H9 (cell line): ENCODE measurements around the gene CTXN3. TPM values are rescaled to one million over a fixed set of nuclear protein-coding genes. Genes with fewer than 3 reads are reported as not detected.

ENCODE experiments used
- DNase-seq: peaks from one replicate; pipeline ENCODE4 v3.0.0-alpha.2; 2017
- H2AFZ ChIP-seq: one replicate; pipeline ENCODE4 v1.6.1; 2013; ENCODE audit warnings: mild to moderate bottlenecking, low read length, control low read depth, moderate library complexity
- H2AK5ac ChIP-seq: 2 replicates; pipeline ENCODE4 v1.6.1; 2013; ENCODE audit warnings: low read length, control low read depth, mixed read lengths; ENCODE audit not compliant: insufficient read length
- H2BK120ac ChIP-seq: one replicate; pipeline ENCODE4 v1.6.1; 2013; ENCODE audit warnings: low read depth, mild to moderate bottlenecking, low read length, control low read depth, inconsistent platforms; ENCODE audit not compliant: poor library complexity, severe bottlenecking
- H2BK12ac ChIP-seq: 2 replicates; pipeline ENCODE4 v1.6.1; 2013; ENCODE audit warnings: low read length, control low read depth, mixed read lengths, low read depth; ENCODE audit not compliant: insufficient read length
- H2BK15ac ChIP-seq: 2 replicates; pipeline ENCODE4 v1.6.1; 2013; ENCODE audit warnings: low read depth, low read length, control low read depth
- H2BK20ac ChIP-seq: one replicate; pipeline ENCODE4 v1.6.1; 2013; ENCODE audit warnings: low read depth, mild to moderate bottlenecking, low read length, control low read depth, inconsistent platforms; ENCODE audit not compliant: poor library complexity, severe bottlenecking
- H2BK5ac ChIP-seq: 2 replicates; pipeline ENCODE4 v1.6.1; 2013; ENCODE audit warnings: low read length, control low read depth, mixed read lengths; ENCODE audit not compliant: insufficient read length
- H3K14ac ChIP-seq: 2 replicates; pipeline ENCODE4 v1.6.1; 2013; ENCODE audit warnings: low read length, control low read depth; ENCODE audit not compliant: insufficient read depth
- H3K18ac ChIP-seq: 2 replicates; pipeline ENCODE4 v1.6.1; 2013; ENCODE audit warnings: low read depth, mild to moderate bottlenecking, mixed read lengths, low read length, control low read depth; ENCODE audit not compliant: insufficient read length
- H3K23ac ChIP-seq: 2 replicates; pipeline ENCODE4 v1.6.1; 2013; ENCODE audit warnings: low read length, control low read depth, mixed read lengths, low read depth; ENCODE audit not compliant: insufficient read length
- H3K23me2 ChIP-seq: 2 replicates; pipeline ENCODE4 v1.6.1; 2013; ENCODE audit warnings: low read depth, mild to moderate bottlenecking, mixed read lengths, low read length, control low read depth; ENCODE audit not compliant: insufficient read length, poor library complexity, severe bottlenecking
- H3K27ac ChIP-seq: 2 replicates; pipeline ENCODE4 v1.5.1; 2013; ENCODE audit warnings: low read length, control low read depth, mixed read lengths, low read depth; ENCODE audit not compliant: insufficient read length
- H3K27me3 ChIP-seq: 2 replicates; pipeline ENCODE4 v1.6.1; 2013; ENCODE audit warnings: low read length, control low read depth, inconsistent platforms; ENCODE audit not compliant: insufficient read depth
- H3K4ac ChIP-seq: 2 replicates; pipeline ENCODE4 v1.6.1; 2013; ENCODE audit warnings: low read depth, mild to moderate bottlenecking, control low read depth, inconsistent platforms, low read length, moderate library complexity
- H3K4me1 ChIP-seq: 2 replicates; pipeline ENCODE4 v1.6.1; 2013; ENCODE audit warnings: low read length, control low read depth, inconsistent platforms; ENCODE audit not compliant: insufficient read depth
- H3K4me2 ChIP-seq: 2 replicates; pipeline ENCODE4 v1.6.1; 2013; ENCODE audit warnings: low read length, control low read depth, mixed read lengths; ENCODE audit not compliant: insufficient read length, insufficient read depth
- H3K56ac ChIP-seq: 2 replicates; pipeline ENCODE4 v1.6.1; 2013; ENCODE audit warnings: low read depth, mild to moderate bottlenecking, mixed read lengths, low read length, control low read depth; ENCODE audit not compliant: insufficient read length
- H3K79me1 ChIP-seq: 2 replicates; pipeline ENCODE4 v1.6.1; 2013; ENCODE audit warnings: low read depth, mild to moderate bottlenecking, moderate library complexity, low read length, control low read depth, inconsistent platforms; ENCODE audit not compliant: insufficient read depth, poor library complexity, severe bottlenecking
- H3K79me2 ChIP-seq: 2 replicates; pipeline ENCODE4 v1.6.1; 2013; ENCODE audit warnings: low read length, control low read depth, inconsistent platforms; ENCODE audit not compliant: insufficient read depth
- H3K9ac ChIP-seq: 2 replicates; pipeline ENCODE4 v1.6.1; 2013; ENCODE audit warnings: low read length, control low read depth, mixed read lengths; ENCODE audit not compliant: insufficient read length; ENCODE audit errors: extremely low read depth
- H3K9me3 ChIP-seq: one replicate; pipeline ENCODE4 v1.6.1; 2013; ENCODE audit warnings: low read depth, low read length, inconsistent platforms; ENCODE audit not compliant: control insufficient read depth
- H3T11ph ChIP-seq: one replicate; pipeline ENCODE4 v1.6.1; 2013; ENCODE audit warnings: mild to moderate bottlenecking, low read length, control low read depth, inconsistent platforms
- H4K20me1 ChIP-seq: one replicate; pipeline ENCODE4 v1.6.1; 2013; ENCODE audit not compliant: control insufficient read depth, insufficient read length, insufficient read depth
- H4K5ac ChIP-seq: 2 replicates; pipeline ENCODE4 v1.6.1; 2013; ENCODE audit warnings: low read depth, mild to moderate bottlenecking, mixed read lengths, low read length, control low read depth; ENCODE audit not compliant: insufficient read length
- H4K8ac ChIP-seq: replicated peaks from 2 replicates; pipeline ENCODE4 v1.6.1; 2013; ENCODE audit warnings: low read length, control low read depth, mixed read lengths, low read depth; ENCODE audit not compliant: insufficient read length
- H4K91ac ChIP-seq: 2 replicates; pipeline ENCODE4 v1.6.1; 2013; ENCODE audit warnings: low read depth, mild to moderate bottlenecking, moderate library complexity, mixed read lengths, low read length, control low read depth; ENCODE audit not compliant: insufficient read length
- H3K27ac Mint-ChIP-seq, 3 experiments: 2 replicates in 2 of 3; 3 replicates in 1 of 3; pipeline ENCODE4 v1.8.0; 2020 to 2021; ENCODE audit warnings: mixed read lengths in 3 of 3, mild to moderate bottlenecking in 1 of 3, moderate library complexity in 1 of 3
- H3K27me3 Mint-ChIP-seq: 2 replicates; pipeline ENCODE4 v1.8.0; 2021; ENCODE audit warnings: low read depth, mild to moderate bottlenecking, moderate library complexity, mixed read lengths
- H3K36me3 Mint-ChIP-seq, 3 experiments: 2 replicates in 2 of 3; 3 replicates in 1 of 3; pipeline ENCODE4 v1.8.0; 2020 to 2021; ENCODE audit warnings: low read depth in 3 of 3, mixed read lengths in 3 of 3; ENCODE audit not compliant: insufficient read depth in 1 of 3
- H3K4me1 Mint-ChIP-seq, 2 experiments: 2 replicates each; pipeline ENCODE4 v1.8.0; 2020; ENCODE audit warnings: mixed read lengths in 2 of 2
- H3K4me3 Mint-ChIP-seq, 2 experiments: 2 replicates in 1 of 2; 3 replicates in 1 of 2; pipeline ENCODE4 v1.8.0; 2020 to 2021; ENCODE audit warnings: mild to moderate bottlenecking in 2 of 2, mixed read lengths in 2 of 2, moderate library complexity in 1 of 2
- H3K9me3 Mint-ChIP-seq, 2 experiments: 2 replicates in 1 of 2; 3 replicates in 1 of 2; pipeline ENCODE4 v1.8.0; 2020; ENCODE audit warnings: mild to moderate bottlenecking in 2 of 2, mixed read lengths in 2 of 2, moderate library complexity in 1 of 2
- WGBS: extraction: QIAGEN DNeasy Blood & Tissue Kit; methylation state at CpG from one replicate; pipeline ENCODE4 v1.1.7; 2013; ENCODE audit warnings: missing lambda C conversion rate, low lambda C conversion rate, mixed read lengths; ENCODE audit not compliant: insufficient read length; ENCODE audit errors: extremely low coverage; 5-methylcytosine and 5-hydroxymethylcytosine counted together
- total RNA-seq: library from RNA; stranded (reverse); gene quantifications from 2 replicates; pipeline ENCODE4 v1.2.1, GENCODE V29; 2021
- TF ChIP-seq, protein P1 (sequence below): fragments of 200-600 bp; sonication (generic); conservative IDR thresholded peaks from 3 replicates; pipeline ENCODE4 v1.8.0; 2021; ENCODE audit warnings: antibody characterized with exemption, mild to moderate bottlenecking

The CTXN3 gene
- total RNA-seq, 1 experiment from 2014 or later: not detected

DNA sequence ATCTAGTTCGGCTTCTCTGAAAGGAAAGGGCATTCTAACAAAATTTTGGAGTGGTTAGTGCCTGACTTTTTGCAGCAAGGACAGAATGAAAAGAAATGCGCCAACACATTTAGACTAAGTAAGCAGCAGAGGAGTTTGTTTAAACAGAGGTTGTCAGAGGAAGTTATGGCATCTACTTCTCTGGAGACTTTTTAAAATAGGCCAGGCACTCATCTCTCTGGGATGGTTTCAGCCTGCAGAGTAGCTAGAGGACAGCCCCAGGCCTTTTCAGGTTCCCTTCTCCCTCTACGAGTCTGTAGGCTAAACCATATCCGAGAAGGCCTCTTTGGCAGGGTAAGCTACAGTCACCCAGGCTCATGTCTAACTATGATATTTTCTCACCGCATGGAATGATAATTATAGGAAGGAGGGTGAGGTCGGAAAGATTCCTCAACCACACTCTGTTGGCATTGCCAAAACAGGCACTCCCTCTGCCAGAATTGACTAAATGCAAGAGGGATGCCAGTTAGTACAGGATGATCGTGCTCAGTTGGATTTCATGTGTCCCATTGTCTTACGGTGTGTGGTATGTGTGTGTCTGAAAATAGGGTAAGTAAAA is 1.4 kb upstream of the CTXN3 start:
- Histone ChIP-seq H3K4me1 (peaks cover 3% of the 10 kb centered on the region), H3K27ac (no peak overlapping the region), H3K79me2 (no peaks in the 10 kb centered on the region), H4K91ac (no peak overlapping the region), H2BK15ac (no peak overlapping the region), H4K20me1 (no peaks in the 10 kb centered on the region), H3K4me2 (no peak overlapping the region), H2BK120ac (no peak overlapping the region), H3K18ac (no peak overlapping the region), H4K8ac (no peak overlapping the region), H2BK12ac (no peak overlapping the region), H4K5ac (no peak overlapping the region), H3K23me2 (no peaks in the 10 kb centered on the region), H2BK5ac (no peak overlapping the region), H3K79me1 (no peaks in the 10 kb centered on the region), H3K27me3 (no peaks in the 10 kb centered on the region), H3T11ph (no peak overlapping the region), H2AK5ac (no peak overlapping the region), H2BK20ac (no peak overlapping the region), H3K4ac (no peak overlapping the region), H3K9me3 (no peaks in the 10 kb centered on the region), H3K23ac (no peak overlapping the region), H3K56ac (no peak overlapping the region), H3K9ac (no peak overlapping the region), H2AFZ (no peak overlapping the region), H3K14ac (no peak overlapping the region)
- Mint-ChIP-seq H3K4me1 (peaks cover 23 to 26% of the 10 kb centered on the region in 2 experiments), H3K4me3 (no peak overlapping the region), H3K27me3 (no peaks in the 10 kb centered on the region), H3K36me3 (no peaks in the 10 kb centered on the region), H3K27ac (no peak overlapping the region), H3K9me3 (no peaks in the 10 kb centered on the region; a peak in 1 of 5 replicates)
- TF ChIP-seq, protein P1, sequence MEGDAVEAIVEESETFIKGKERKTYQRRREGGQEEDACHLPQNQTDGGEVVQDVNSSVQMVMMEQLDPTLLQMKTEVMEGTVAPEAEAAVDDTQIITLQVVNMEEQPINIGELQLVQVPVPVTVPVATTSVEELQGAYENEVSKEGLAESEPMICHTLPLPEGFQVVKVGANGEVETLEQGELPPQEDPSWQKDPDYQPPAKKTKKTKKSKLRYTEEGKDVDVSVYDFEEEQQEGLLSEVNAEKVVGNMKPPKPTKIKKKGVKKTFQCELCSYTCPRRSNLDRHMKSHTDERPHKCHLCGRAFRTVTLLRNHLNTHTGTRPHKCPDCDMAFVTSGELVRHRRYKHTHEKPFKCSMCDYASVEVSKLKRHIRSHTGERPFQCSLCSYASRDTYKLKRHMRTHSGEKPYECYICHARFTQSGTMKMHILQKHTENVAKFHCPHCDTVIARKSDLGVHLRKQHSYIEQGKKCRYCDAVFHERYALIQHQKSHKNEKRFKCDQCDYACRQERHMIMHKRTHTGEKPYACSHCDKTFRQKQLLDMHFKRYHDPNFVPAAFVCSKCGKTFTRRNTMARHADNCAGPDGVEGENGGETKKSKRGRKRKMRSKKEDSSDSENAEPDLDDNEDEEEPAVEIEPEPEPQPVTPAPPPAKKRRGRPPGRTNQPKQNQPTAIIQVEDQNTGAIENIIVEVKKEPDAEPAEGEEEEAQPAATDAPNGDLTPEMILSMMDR: no peak
- DNase-seq: no peak
- WGBS: no CpG with 5 or more reads among the region's 8 CpGs
